Neural cell (in vitro differentiated cells): ENCODE data around the gene AGAP2.

ENCODE experiments used
- CTCF ChIP-seq: fragments of 450-650 bp; IDR thresholded peaks from 2 replicates; pipeline ENCODE4 v1.5.1; 2014; ENCODE audit warnings: antibody characterized with exemption, mild to moderate bottlenecking, moderate library complexity; ENCODE audit not compliant: poor library complexity, severe bottlenecking
- POLR2AphosphoS5 ChIP-seq: IDR thresholded peaks from 2 replicates; pipeline ENCODE4 v1.6.1; 2012
- RAD21 ChIP-seq: fragments of 450-650 bp; conservative IDR thresholded peaks from 2 replicates; pipeline ENCODE4 v1.6.1; 2014; ENCODE audit warnings: antibody characterized with exemption, mild to moderate bottlenecking, moderate library complexity
- SMC3 ChIP-seq: fragments of 450-650 bp; conservative IDR thresholded peaks from 2 replicates; pipeline ENCODE4 v1.6.1; 2014; ENCODE audit warnings: antibody characterized with exemption, mild to moderate bottlenecking, moderate library complexity; ENCODE audit not compliant: poor library complexity
- TAF1 ChIP-seq: IDR thresholded peaks from 2 replicates; pipeline ENCODE4 v1.6.1; 2012; ENCODE audit warnings: low read depth

- TF ChIP-seq CTCF (no peak), TAF1 (no peak), POLR2AphosphoS5 (no peak), SMC3 (no peak), RAD21 (no peak)
Measured at GRCh38 chr12:57717131-57717530, 21.4 kb downstream of the AGAP2 start.
